ENCODE measurements around the gene APOL6.

GRCh38 chr22:35703861-35704584 lies 55.8 kb downstream of the APOL6 start:
- no peak for TF ChIP-seq CTCF (optimal IDR thresholded peaks at IDR 0.05 in 1 of 3, IDR thresholded peaks at IDR 0.05 in 1 of 3, conservative IDR thresholded peaks at IDR 0.05 in 1 of 3; ENCODE audit: extremely low read depth in 1 of 3, insufficient read depth in 2 of 3, low read length in 3 of 3)
- TF ChIP-seq EZH2 (IDR thresholded peaks at IDR 0.05; ENCODE audit: low read length), result no peak

Data from keratinocyte (primary cell).